ENCODE results near the gene SF3A1. TPM values are rescaled to one million over a fixed set of nuclear protein-coding genes. Genes with fewer than 3 reads are reported as not detected.
A peak's percentile ranks its signal among the peaks of the same experiment; 100 is the strongest.

SF3A1 gene
- total RNA-seq, 2 donors from 2014 or later = 298 to 325 TPM

DNA sequence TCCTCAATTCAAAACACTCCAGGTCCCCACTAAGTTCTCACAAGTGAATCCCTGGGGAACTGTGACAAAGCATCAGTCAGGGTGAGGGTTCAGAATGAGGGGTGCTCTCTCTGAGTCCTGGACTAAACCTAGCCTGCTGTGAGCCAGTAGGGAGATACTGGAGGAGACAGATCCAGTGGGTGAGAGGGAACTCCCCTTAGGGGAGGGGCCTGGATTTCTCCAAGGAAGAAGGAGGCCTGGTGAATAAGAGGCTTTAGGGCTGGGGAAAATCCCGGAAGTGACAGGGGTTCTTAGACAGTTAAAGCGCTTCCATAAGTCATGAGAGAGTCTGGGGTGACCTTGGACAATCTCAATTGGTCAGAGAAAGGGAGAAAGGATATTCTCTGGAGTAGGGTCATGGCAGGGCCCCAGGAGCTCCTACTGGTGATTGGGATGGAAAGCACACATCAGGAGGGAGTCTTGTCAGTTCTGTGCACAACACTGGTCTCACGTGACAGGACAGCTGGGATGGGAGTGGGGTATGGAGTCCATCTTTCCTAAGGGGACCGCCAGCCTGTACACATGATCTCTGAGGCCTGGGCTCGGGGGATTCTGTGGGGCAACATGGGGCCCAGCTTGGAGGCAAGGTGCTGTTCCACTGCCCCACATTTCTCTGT, 31.5 kb downstream of the SF3A1 start:
- peak overlapping the region; percentile 80 for H3K27ac Mint-ChIP-seq
- H3K27me3 Mint-ChIP-seq (ENCODE audit: low read depth) = no peaks in the 10 kb centered on the region
- DNase-seq (no peak), ATAC-seq (replicated peaks in 1 of 2) (no peak)
- peaks cover 0 to 6% of the 10 kb centered on the region in 2 donors for H3K36me3 Mint-ChIP-seq (ENCODE audit: insufficient read depth in 2 of 2)
- no peaks in the 10 kb centered on the region for H3K9me3 Mint-ChIP-seq
- peaks cover 62% of the 10 kb centered on the region for H3K4me1 Mint-ChIP-seq (ENCODE audit: low read depth)
- H3K4me3 Mint-ChIP-seq = peak overlapping the region; percentile 80 to 90

DNA sequence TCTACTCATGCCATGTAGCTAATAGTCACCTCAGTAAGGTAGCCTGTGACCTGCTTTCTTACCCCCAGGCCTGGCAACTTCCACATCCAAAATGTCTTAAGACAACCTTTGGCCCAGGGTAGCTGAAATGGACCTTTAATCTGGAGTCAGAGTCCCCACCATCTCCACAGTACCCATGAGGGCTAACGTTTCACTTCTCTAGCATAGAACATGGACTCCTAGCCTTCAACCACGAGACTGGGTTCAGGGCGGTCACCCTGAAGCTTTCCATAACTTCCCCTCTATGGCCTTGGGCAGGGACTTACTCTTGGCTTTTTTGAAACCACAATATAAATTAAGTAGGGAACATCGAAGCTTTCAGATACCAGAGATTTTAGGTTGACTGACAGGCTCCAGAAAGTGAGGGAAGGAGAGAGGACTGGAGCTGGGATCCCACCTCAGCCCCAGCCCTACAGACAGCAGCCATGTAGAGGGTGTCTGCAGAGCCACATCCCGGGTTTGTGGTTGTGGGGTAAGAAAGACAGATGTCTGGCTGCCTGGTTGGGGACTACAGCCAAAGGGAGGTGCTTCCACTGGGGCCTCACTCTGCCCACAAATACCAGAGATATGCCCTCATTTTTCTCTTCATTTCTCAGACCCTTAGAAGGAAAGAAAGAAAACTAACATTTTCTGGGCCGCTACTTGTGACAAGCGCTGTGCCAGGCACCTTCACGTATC, 32.5 kb downstream of the SF3A1 start:
- ATAC-seq (replicated peaks in 1 of 2) (no peak), DNase-seq (peak; percentile 45 to 48)
- H3K27ac Mint-ChIP-seq = peak overlapping the region; percentile 80
- peaks cover 70% of the 10 kb centered on the region for H3K4me1 Mint-ChIP-seq (ENCODE audit: low read depth)
- peaks cover 0 to 4% of the 10 kb centered on the region in 2 donors for H3K36me3 Mint-ChIP-seq (ENCODE audit: insufficient read depth in 2 of 2)
- H3K9me3 Mint-ChIP-seq = no peaks in the 10 kb centered on the region
- no peaks in the 10 kb centered on the region for H3K27me3 Mint-ChIP-seq (ENCODE audit: low read depth)
- peak overlapping the region; percentile 80 to 90 for H3K4me3 Mint-ChIP-seq

GRCh38 chr22:30323246-30323645, 33.4 kb downstream of the SF3A1 start:
- no peak overlapping the region for H3K27ac Mint-ChIP-seq
- ATAC-seq (replicated peaks in 1 of 2) = no peak
- no peak overlapping the region for H3K4me3 Mint-ChIP-seq
- H3K27me3 Mint-ChIP-seq (ENCODE audit: low read depth) = no peaks in the 10 kb centered on the region
- H3K9me3 Mint-ChIP-seq = no peaks in the 10 kb centered on the region
- H3K36me3 Mint-ChIP-seq (ENCODE audit: insufficient read depth in 2 of 2) = peaks cover 0 to 1% of the 10 kb centered on the region in 2 donors
- DNase-seq = no peak
- H3K4me1 Mint-ChIP-seq (ENCODE audit: low read depth) = peaks cover 76% of the 10 kb centered on the region

DNA sequence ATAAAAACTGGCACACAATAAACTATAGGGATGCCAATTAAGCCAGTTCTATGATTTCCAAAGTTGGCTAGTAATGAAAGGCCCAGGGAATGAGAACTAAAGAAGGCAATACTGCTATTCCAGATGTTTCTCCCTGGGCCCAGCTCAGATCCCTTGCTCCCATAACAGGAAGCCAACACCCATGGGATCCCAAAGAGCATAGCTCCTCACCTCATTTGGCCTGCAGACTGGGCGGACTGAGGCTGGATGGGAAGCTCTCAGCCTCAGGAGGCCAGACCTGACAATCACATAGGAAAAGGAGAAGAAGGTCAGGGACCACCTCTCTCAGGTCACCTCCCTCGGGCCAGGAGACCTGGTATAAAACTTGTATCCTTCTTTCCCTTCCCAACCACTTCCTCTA, 35.2 kb downstream of the SF3A1 start:
- H3K27ac Mint-ChIP-seq = no peak overlapping the region
- ATAC-seq (replicated peaks in 1 of 2) = no peak
- H3K4me3 Mint-ChIP-seq = no peak overlapping the region
- H3K27me3 Mint-ChIP-seq (ENCODE audit: low read depth) = no peaks in the 10 kb centered on the region
- H3K36me3 Mint-ChIP-seq (ENCODE audit: insufficient read depth in 2 of 2) = peaks cover 0 to 1% of the 10 kb centered on the region in 2 donors
- DNase-seq = no peak
- H3K4me1 Mint-ChIP-seq (ENCODE audit: low read depth) = peaks cover 76% of the 10 kb centered on the region
- H3K9me3 Mint-ChIP-seq = no peaks in the 10 kb centered on the region

- Mint-ChIP-seq H3K9me3 (no peaks in the 10 kb centered on the region), H3K27me3 (ENCODE audit: low read depth) (no peaks in the 10 kb centered on the region), H3K27ac (no peak overlapping the region), H3K4me3 (no peak overlapping the region), H3K4me1 (ENCODE audit: low read depth) (peaks cover 79% of the 10 kb centered on the region), H3K36me3 (ENCODE audit: insufficient read depth in 2 of 2) (peaks cover 0 to 1% of the 10 kb centered on the region in 2 donors)
- no peak for DNase-seq
- no peak for ATAC-seq (replicated peaks in 1 of 2)
Observed at GRCh38 chr22:30320021-30320556, 36.6 kb downstream of the SF3A1 start.

DNA sequence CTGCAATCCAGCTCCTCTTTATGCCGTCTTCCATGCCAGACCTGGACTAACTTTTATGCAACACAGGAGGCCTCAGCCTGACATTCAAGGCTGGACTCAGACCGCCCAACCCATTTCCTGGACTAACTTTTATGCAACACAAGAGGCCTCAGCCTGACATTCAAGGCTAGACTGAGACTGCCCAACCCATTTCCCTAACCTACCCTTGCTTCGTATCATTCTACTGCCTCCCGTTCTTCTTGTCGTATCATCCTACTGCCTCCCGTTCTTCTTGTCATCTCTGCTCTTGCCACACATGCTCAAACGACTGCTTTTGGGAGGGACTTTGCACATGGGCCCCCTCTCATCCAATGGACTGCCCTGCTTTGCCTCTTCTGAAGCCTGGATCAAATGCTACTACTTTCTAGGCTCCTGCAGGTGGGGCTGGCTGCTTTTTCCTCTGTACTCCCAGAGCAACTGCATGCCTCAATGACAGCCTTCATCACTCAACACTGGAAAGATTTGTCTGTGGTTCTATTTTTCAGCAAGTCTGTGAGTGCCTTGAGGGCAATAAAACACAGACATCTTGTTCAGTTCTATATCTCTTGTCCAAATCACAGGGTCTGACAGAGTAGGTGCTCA, 37.8 kb downstream of the SF3A1 start:
- H3K4me1 Mint-ChIP-seq (ENCODE audit: low read depth) = peaks cover 79% of the 10 kb centered on the region
- H3K27me3 Mint-ChIP-seq (ENCODE audit: low read depth) = no peaks in the 10 kb centered on the region
- DNase-seq = no peak
- H3K36me3 Mint-ChIP-seq (ENCODE audit: insufficient read depth in 2 of 2) = peaks cover 0 to 5% of the 10 kb centered on the region in 2 donors
- ATAC-seq (replicated peaks in 1 of 2) = peak in 1 of 2 donors; percentile 23
- H3K27ac Mint-ChIP-seq = peak overlapping the region; percentile 30
- peak overlapping the region in 1 of 2 donors; percentile 30 for H3K4me3 Mint-ChIP-seq
- H3K9me3 Mint-ChIP-seq = no peaks in the 10 kb centered on the region

GRCh38 chr22:30317778-30318177, 38.9 kb downstream of the SF3A1 start:
- Mint-ChIP-seq H3K4me1 (ENCODE audit: low read depth) (peaks cover 78% of the 10 kb centered on the region), H3K27ac (peak overlapping the region; percentile 59), H3K27me3 (ENCODE audit: low read depth) (no peaks in the 10 kb centered on the region), H3K36me3 (ENCODE audit: insufficient read depth in 2 of 2) (peaks cover 4 to 9% of the 10 kb centered on the region in 2 donors), H3K4me3 (no peak overlapping the region), H3K9me3 (no peaks in the 10 kb centered on the region)
- DNase-seq (no peak), ATAC-seq (replicated peaks in 1 of 2) (no peak)

DNA sequence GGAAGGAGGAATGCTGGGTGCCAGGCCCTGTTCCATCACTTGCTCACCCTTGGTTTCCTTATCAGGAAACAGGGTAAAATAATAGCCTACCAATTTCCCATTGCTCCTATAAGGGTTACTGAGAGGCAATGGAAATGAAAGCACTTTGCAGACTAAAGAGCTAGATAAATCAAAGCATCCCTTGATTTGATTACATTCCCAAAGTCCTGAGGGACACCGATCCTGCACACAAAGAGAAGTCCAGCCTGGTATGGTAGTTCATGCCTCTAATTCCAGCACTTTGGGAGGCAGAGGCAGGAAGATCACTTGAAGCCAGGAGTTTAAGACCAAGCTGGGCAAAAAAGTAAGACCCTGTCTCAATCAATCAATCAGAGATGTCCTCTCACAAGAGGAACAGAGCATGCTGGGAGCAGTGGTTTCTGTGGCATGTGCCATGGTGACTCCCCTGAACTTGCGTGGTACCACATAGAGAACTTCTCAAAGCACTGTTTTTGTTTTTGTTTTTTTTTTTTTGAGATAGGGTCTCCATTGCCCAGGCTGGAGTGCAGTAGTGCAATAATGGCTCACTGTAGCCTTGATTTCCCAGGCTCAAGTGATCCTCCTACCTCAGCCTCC, 40.6 kb downstream of the SF3A1 start:
- Mint-ChIP-seq H3K4me1 (ENCODE audit: low read depth) (peaks cover 83% of the 10 kb centered on the region), H3K27me3 (ENCODE audit: low read depth) (no peaks in the 10 kb centered on the region), H3K36me3 (ENCODE audit: insufficient read depth in 2 of 2) (peaks cover 5 to 11% of the 10 kb centered on the region in 2 donors), H3K27ac (peak overlapping the region; percentile 40), H3K4me3 (peak overlapping the region in 1 of 2 donors; percentile 33), H3K9me3 (no peaks in the 10 kb centered on the region)
- no peak for ATAC-seq (replicated peaks in 1 of 2)
- DNase-seq = no peak

GRCh38 chr22:30314915-30315314, 41.8 kb downstream of the SF3A1 start:
- Mint-ChIP-seq H3K9me3 (no peaks in the 10 kb centered on the region), H3K27me3 (ENCODE audit: low read depth) (no peaks in the 10 kb centered on the region), H3K27ac (peak overlapping the region; percentile 81), H3K4me1 (ENCODE audit: low read depth) (peaks cover 93% of the 10 kb centered on the region), H3K4me3 (peak overlapping the region; percentile 59 to 65), H3K36me3 (ENCODE audit: insufficient read depth in 2 of 2) (peaks cover 5 to 10% of the 10 kb centered on the region in 2 donors)
- ATAC-seq (replicated peaks in 1 of 2) = peak; percentile 64 to 76
- DNase-seq = peak; percentile 53 to 57

DNA sequence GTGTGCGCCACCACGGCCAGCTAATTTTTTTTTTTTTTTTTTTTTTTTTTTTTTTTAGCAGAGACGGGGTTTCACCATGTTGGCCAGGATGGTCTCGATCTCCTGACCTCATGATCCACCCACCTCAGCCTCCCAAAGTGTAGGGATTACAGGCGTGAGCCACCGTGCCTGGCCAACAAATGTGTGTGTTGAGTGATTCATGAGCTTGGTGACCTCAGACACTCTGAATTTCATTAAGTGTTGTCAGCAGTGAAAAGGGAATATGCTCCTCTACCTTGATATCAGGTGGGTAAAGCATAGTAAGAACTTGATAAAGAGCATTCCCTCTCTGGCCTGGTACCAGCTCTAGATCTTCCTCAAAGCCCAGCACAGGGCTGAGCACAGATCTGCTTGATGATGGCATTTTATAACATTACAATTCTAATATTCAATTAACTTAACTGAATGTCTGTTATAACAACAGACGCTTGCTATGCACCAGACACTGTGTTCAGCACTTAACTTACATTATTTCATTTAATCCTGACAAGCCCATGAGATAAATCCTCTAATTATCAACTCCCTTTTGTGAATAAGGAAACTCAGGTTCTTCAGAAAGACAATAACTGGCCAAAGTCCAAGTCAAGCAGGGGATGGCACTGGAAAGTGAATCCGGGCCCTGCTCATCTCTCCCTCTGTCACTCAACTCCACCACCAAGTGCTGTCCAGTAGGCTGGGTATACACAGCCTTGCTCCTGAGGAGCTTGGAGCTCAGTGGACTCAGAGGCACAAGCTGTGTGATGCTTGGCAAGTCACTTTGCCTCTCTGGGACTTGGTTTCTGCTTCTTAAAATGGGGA, 42.9 kb downstream of the SF3A1 start:
- H3K27ac Mint-ChIP-seq = peak overlapping the region; percentile 82
- H3K27me3 Mint-ChIP-seq (ENCODE audit: low read depth) = no peaks in the 10 kb centered on the region
- H3K4me1 Mint-ChIP-seq (ENCODE audit: low read depth) = peaks cover 93% of the 10 kb centered on the region
- ATAC-seq (replicated peaks in 1 of 2) = no peak
- H3K36me3 Mint-ChIP-seq (ENCODE audit: insufficient read depth in 2 of 2) = peaks cover 5 to 10% of the 10 kb centered on the region in 2 donors
- H3K4me3 Mint-ChIP-seq = peak overlapping the region; percentile 39 to 65
- no peaks in the 10 kb centered on the region for H3K9me3 Mint-ChIP-seq
- DNase-seq = no peak

DNA sequence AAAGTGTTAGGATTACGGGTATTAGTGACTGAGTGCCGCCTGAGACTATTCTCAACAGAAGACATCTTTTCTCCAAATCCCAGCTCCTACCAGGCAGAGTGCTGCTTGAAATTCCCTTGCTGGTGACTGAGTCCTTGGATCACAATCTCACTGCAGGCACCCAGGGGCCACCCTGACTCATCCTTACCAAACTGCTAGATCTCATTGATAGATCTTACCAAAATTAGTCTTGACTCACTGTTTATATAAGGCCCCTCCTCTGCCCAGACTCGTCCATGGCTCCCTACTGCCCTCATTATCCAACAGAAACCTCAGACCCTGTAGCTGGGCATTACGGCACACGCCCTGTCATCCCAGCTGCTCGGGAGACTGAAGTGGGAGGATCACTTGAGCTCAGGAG, 44.6 kb downstream of the SF3A1 start:
- Mint-ChIP-seq H3K4me3 (peak overlapping the region; percentile 21 to 33), H3K27ac (peak overlapping the region; percentile 64), H3K9me3 (no peaks in the 10 kb centered on the region), H3K36me3 (ENCODE audit: insufficient read depth in 2 of 2) (peaks cover 5 to 10% of the 10 kb centered on the region in 2 donors), H3K27me3 (ENCODE audit: low read depth) (no peaks in the 10 kb centered on the region), H3K4me1 (ENCODE audit: low read depth) (peaks cover 94% of the 10 kb centered on the region)
- DNase-seq (no peak), ATAC-seq (replicated peaks in 1 of 2) (peak; percentile 51 to 54)

All from activated T-cell treated with anti-CD3 and anti-CD28 coated beads, Interleukin-2, amount 50 U/mL, for 72 hours (primary cell).